ENCODE data around the gene PFDN6. TPM values are rescaled to one million over a fixed set of nuclear protein-coding genes. Genes with fewer than 3 reads are reported as not detected.
A peak's percentile ranks its signal among the peaks of the same experiment; 100 is the strongest.

PFDN6 gene
- total and polyA plus RNA-seq, 9 of the 15 experiments (the other 6 are each of a cell fraction or from before 2014, with no cell fraction given), result 6.8 to 475 (median 216) TPM

- TF ChIP-seq TAF15 (IDR thresholded peaks at IDR 0.05; ENCODE audit: low read depth, low read length) (no peak), ZNF76 (CRISPR knock-in tag; IDR thresholded peaks at IDR 0.05; ENCODE audit: borderline replicate concordance) (no peak), SIRT6 (IDR thresholded peaks at IDR 0.05; ENCODE audit: low read depth, low read length) (no peak), MYC (IDR thresholded peaks at IDR 0.05; ENCODE audit: low read depth, low read length) (peak; percentile 49), MYC (CRISPR knock-in tag; IDR thresholded peaks at IDR 0.05; ENCODE audit: borderline replicate concordance, low read depth) (no peak), ZNF584 (CRISPR knock-in tag; IDR thresholded peaks at IDR 0.05; ENCODE audit: low read depth) (no peak), ZNF274 (IDR thresholded peaks at IDR 0.05; ENCODE audit: borderline replicate concordance, low read depth, low read length) (no peak), CAMTA2 (CRISPR knock-in tag; conservative IDR thresholded peaks at IDR 0.05) (no peak), ZNF668 (CRISPR knock-in tag; IDR thresholded peaks at IDR 0.05) (no peak), KLF1 (tag; IDR thresholded peaks at IDR 0.05) (no peak), HOMEZ (CRISPR knock-in tag; IDR thresholded peaks at IDR 0.05) (no peak), ZNF24 (IDR thresholded peaks at IDR 0.05) (no peak), KDM2B (CRISPR knock-in tag; IDR thresholded peaks at IDR 0.05) (no peak), FOXP1 (CRISPR knock-in tag; IDR thresholded peaks at IDR 0.05) (no peak), MAFF (IDR thresholded peaks at IDR 0.05; ENCODE audit: low read length) (no peak), MYBL2 (IDR thresholded peaks at IDR 0.05; ENCODE audit: low read depth) (no peak), MYBL2 (CRISPR knock-in tag; IDR thresholded peaks at IDR 0.05; ENCODE audit: borderline replicate concordance) (no peak), NFIC (IDR thresholded peaks at IDR 0.05) (peak; percentile 7; the same call in 1 of the 2 replicates), PCBP1 (IDR thresholded peaks at IDR 0.05; ENCODE audit: low read depth, low read length, poor library complexity, severe bottlenecking) (no peak), POLR3G (IDR thresholded peaks at IDR 0.05; ENCODE audit: extremely low read depth, insufficient read length, insufficient replicate concordance) (no peak), SOX6 (IDR thresholded peaks at IDR 0.05) (no peak), CBX5 (IDR thresholded peaks at IDR 0.05; ENCODE audit: borderline replicate concordance, low read depth) (no peak), DDX20 (tag; IDR thresholded peaks at IDR 0.05; ENCODE audit: low read depth) (no peak)
- TF ChIP-seq, protein P1, sequence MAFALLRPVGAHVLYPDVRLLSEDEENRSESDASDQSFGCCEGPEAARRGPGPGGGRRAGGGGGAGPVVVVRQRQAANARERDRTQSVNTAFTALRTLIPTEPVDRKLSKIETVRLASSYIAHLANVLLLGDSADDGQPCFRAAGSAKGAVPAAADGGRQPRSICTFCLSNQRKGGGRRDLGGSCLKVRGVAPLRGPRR (CRISPR knock-in tag; IDR thresholded peaks at IDR 0.05), result no peak
- TF ChIP-seq, protein P2, sequence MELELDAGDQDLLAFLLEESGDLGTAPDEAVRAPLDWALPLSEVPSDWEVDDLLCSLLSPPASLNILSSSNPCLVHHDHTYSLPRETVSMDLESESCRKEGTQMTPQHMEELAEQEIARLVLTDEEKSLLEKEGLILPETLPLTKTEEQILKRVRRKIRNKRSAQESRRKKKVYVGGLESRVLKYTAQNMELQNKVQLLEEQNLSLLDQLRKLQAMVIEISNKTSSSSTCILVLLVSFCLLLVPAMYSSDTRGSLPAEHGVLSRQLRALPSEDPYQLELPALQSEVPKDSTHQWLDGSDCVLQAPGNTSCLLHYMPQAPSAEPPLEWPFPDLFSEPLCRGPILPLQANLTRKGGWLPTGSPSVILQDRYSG (tag; conservative IDR thresholded peaks at IDR 0.05; ENCODE audit: low read depth), result no peak
- TF ChIP-seq, protein P3, sequence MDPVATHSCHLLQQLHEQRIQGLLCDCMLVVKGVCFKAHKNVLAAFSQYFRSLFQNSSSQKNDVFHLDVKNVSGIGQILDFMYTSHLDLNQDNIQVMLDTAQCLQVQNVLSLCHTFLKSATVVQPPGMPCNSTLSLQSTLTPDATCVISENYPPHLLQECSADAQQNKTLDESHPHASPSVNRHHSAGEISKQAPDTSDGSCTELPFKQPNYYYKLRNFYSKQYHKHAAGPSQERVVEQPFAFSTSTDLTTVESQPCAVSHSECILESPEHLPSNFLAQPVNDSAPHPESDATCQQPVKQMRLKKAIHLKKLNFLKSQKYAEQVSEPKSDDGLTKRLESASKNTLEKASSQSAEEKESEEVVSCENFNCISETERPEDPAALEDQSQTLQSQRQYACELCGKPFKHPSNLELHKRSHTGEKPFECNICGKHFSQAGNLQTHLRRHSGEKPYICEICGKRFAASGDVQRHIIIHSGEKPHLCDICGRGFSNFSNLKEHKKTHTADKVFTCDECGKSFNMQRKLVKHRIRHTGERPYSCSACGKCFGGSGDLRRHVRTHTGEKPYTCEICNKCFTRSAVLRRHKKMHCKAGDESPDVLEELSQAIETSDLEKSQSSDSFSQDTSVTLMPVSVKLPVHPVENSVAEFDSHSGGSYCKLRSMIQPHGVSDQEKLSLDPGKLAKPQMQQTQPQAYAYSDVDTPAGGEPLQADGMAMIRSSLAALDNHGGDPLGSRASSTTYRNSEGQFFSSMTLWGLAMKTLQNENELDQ (CRISPR knock-in tag; IDR thresholded peaks at IDR 0.05; ENCODE audit: borderline replicate concordance), result peak; percentile 71; the same call in 1 of the 2 replicates
Measured at GRCh38 chr6:33279971-33280511, 9.4 kb upstream of the PFDN6 start (continued).

All from K562 (cell line).